ENCODE results near the gene EPN2.
"Not testable (repeated sequence)": the region's sequence is repeated elsewhere in the genome, so short reads cannot be mapped to it uniquely, and the experiment has no call there.

The EPN2 gene

GRCh38 chr17:19269641-19270040 lies 32.5 kb downstream of the EPN2 start:
- DNase-seq, result no peak

- DNase-seq, result no peak
These were observed 33.2 kb downstream of the EPN2 start for GRCh38 chr17:19270347-19270703.

GRCh38 chr17:19270704-19271611 lies 33.8 kb downstream of the EPN2 start:
- peak; percentile 57 for DNase-seq

GRCh38 chr17:19271780-19272357 lies 34.7 kb downstream of the EPN2 start:
- DNase-seq, result no peak

GRCh38 chr17:19273731-19274130 lies 36.6 kb downstream of the EPN2 start:
- DNase-seq, result no peak

- no peak for DNase-seq
These were observed 37.7 kb downstream of the EPN2 start for GRCh38 chr17:19274893-19275292.

- DNase-seq, result no peak
These were observed 38.4 kb downstream of the EPN2 start for GRCh38 chr17:19275457-19276127.

- not testable (repeated sequence) for DNase-seq
These were observed 41.1 kb downstream of the EPN2 start for GRCh38 chr17:19278284-19278683.

- no peak for DNase-seq
These were observed 41.6 kb downstream of the EPN2 start for GRCh38 chr17:19278729-19279128.

- DNase-seq, result no peak
These were observed 44.0 kb downstream of the EPN2 start for GRCh38 chr17:19281161-19281560.

- no peak for DNase-seq
These were observed 47.1 kb downstream of the EPN2 start for GRCh38 chr17:19284005-19284959.

GRCh38 chr17:19285213-19285900 lies 48.2 kb downstream of the EPN2 start:
- no peak for DNase-seq

GRCh38 chr17:19286751-19287341 lies 49.7 kb downstream of the EPN2 start:
- DNase-seq, result no peak

GRCh38 chr17:19287651-19288050 lies 50.5 kb downstream of the EPN2 start:
- no peak for DNase-seq

GRCh38 chr17:19288453-19288852 lies 51.3 kb downstream of the EPN2 start:
- no peak for DNase-seq

GRCh38 chr17:19290066-19290705 lies 53.0 kb downstream of the EPN2 start:
- DNase-seq, result no peak

- DNase-seq, result no peak
These were observed 54.6 kb downstream of the EPN2 start for GRCh38 chr17:19291646-19292376.

GRCh38 chr17:19292377-19292711 lies 55.2 kb downstream of the EPN2 start:
- no peak for DNase-seq

GRCh38 chr17:19294443-19294842 lies 57.3 kb downstream of the EPN2 start:
- no peak for DNase-seq

- DNase-seq, result no peak
These were observed 58.4 kb downstream of the EPN2 start for GRCh38 chr17:19295473-19296135.
